ENCODE data around the gene HPCAL1. TPM values are rescaled to one million over a fixed set of nuclear protein-coding genes. Genes with fewer than 3 reads are reported as not detected.

HPCAL1 gene
- total RNA-seq, 1 experiment from 2014 or later, result 5.0 TPM

- no peak overlapping the region for H3K27ac ChIP-seq (ENCODE audit: low read length)
- DNase-seq, result no peak
- no peaks in the 10 kb centered on the region for H3K36me3 ChIP-seq (ENCODE audit: insufficient read depth, low read length)
- H4K20me1 ChIP-seq (ENCODE audit: insufficient read depth, low read depth, low read length), result no peaks in the 10 kb centered on the region; the same call in 1 of the 2 replicates
- H3K9ac ChIP-seq (ENCODE audit: low read length), result no peak overlapping the region
- no peak overlapping the region for H3K4me3 ChIP-seq (ENCODE audit: low read length)
- no peaks in the 10 kb centered on the region for H3K9me2 ChIP-seq (replicated peaks; ENCODE audit: insufficient read depth, low read length)
- no peaks in the 10 kb centered on the region for H3K27me3 ChIP-seq (ENCODE audit: low read length)
- H3K4me1 ChIP-seq (ENCODE audit: low read length), result peaks cover 21% of the 10 kb centered on the region
- H3K9me3 ChIP-seq (ENCODE audit: low read length), result no peaks in the 10 kb centered on the region
- H3K79me2 ChIP-seq (ENCODE audit: low read length), result no peaks in the 10 kb centered on the region
- H2AFZ ChIP-seq (ENCODE audit: low read length), result no peak overlapping the region
- no peak overlapping the region for H3K4me2 ChIP-seq (ENCODE audit: low read depth, low read length, poor library complexity, severe bottlenecking)
Measured at GRCh38 chr2:10346929-10347561, 44.3 kb downstream of the HPCAL1 start.

DNA sequence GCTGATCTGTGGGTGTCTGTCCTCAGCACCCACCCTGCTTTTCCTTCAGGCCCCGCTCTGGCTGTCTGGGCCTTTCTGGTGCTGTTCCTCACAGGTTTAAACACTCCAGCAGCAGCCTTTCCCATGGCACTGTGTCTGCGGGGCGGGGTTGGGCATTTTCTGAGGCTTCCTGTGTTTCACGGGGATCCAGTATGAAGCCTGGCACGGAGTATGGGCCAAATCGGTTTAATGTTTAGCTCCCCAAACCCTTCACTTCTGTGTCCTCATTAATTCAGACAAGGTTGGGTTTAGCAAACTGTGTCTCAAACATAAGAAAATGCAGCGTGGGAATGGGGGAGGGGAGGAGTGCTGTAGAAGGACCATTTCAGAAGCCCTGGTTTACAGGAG lies 44.9 kb downstream of the HPCAL1 start:
- peaks cover 21% of the 10 kb centered on the region for H3K4me1 ChIP-seq (ENCODE audit: low read length)
- no peaks in the 10 kb centered on the region for H3K27me3 ChIP-seq (ENCODE audit: low read length)
- no peak for DNase-seq
- no peak overlapping the region for H3K4me2 ChIP-seq (ENCODE audit: low read depth, low read length, poor library complexity, severe bottlenecking)
- H3K36me3 ChIP-seq (ENCODE audit: insufficient read depth, low read length), result no peaks in the 10 kb centered on the region
- H3K9me3 ChIP-seq (ENCODE audit: low read length), result no peaks in the 10 kb centered on the region
- no peaks in the 10 kb centered on the region; the same call in 1 of the 2 replicates for H4K20me1 ChIP-seq (ENCODE audit: insufficient read depth, low read depth, low read length)
- H2AFZ ChIP-seq (ENCODE audit: low read length), result no peak overlapping the region
- H3K4me3 ChIP-seq (ENCODE audit: low read length), result no peak overlapping the region
- no peak overlapping the region for H3K27ac ChIP-seq (ENCODE audit: low read length)
- no peak overlapping the region for H3K9ac ChIP-seq (ENCODE audit: low read length)
- no peaks in the 10 kb centered on the region for H3K79me2 ChIP-seq (ENCODE audit: low read length)
- H3K9me2 ChIP-seq (replicated peaks; ENCODE audit: insufficient read depth, low read length), result no peaks in the 10 kb centered on the region

GRCh38 chr2:10348891-10349290 lies 46.2 kb downstream of the HPCAL1 start:
- Histone ChIP-seq H3K4me1 (ENCODE audit: low read length) (peaks cover 14% of the 10 kb centered on the region), H3K27me3 (ENCODE audit: low read length) (no peaks in the 10 kb centered on the region), H3K4me3 (ENCODE audit: low read length) (no peak overlapping the region), H3K36me3 (ENCODE audit: insufficient read depth, low read length) (no peaks in the 10 kb centered on the region), H3K9ac (ENCODE audit: low read length) (no peak overlapping the region), H3K4me2 (ENCODE audit: low read depth, low read length, poor library complexity, severe bottlenecking) (no peak overlapping the region), H3K9me2 (replicated peaks; ENCODE audit: insufficient read depth, low read length) (no peaks in the 10 kb centered on the region), H3K9me3 (ENCODE audit: low read length) (no peaks in the 10 kb centered on the region), H2AFZ (ENCODE audit: low read length) (no peak overlapping the region), H4K20me1 (ENCODE audit: insufficient read depth, low read depth, low read length) (no peaks in the 10 kb centered on the region), H3K27ac (ENCODE audit: low read length) (no peak overlapping the region), H3K79me2 (ENCODE audit: low read length) (no peaks in the 10 kb centered on the region)
- no peak for DNase-seq

- Histone ChIP-seq H3K27me3 (ENCODE audit: low read length) (no peaks in the 10 kb centered on the region), H3K9ac (ENCODE audit: low read length) (no peak overlapping the region), H3K79me2 (ENCODE audit: low read length) (no peaks in the 10 kb centered on the region), H3K27ac (ENCODE audit: low read length) (no peak overlapping the region), H3K36me3 (ENCODE audit: insufficient read depth, low read length) (no peaks in the 10 kb centered on the region), H3K9me2 (replicated peaks; ENCODE audit: insufficient read depth, low read length) (no peaks in the 10 kb centered on the region), H3K4me3 (ENCODE audit: low read length) (no peak overlapping the region), H3K4me1 (ENCODE audit: low read length) (no peaks in the 10 kb centered on the region), H2AFZ (ENCODE audit: low read length) (no peak overlapping the region), H3K4me2 (ENCODE audit: low read depth, low read length, poor library complexity, severe bottlenecking) (no peak overlapping the region), H3K9me3 (ENCODE audit: low read length) (no peaks in the 10 kb centered on the region), H4K20me1 (ENCODE audit: insufficient read depth, low read depth, low read length) (no peaks in the 10 kb centered on the region)
- no peak for DNase-seq
Measured at GRCh38 chr2:10350761-10351160, 48.1 kb downstream of the HPCAL1 start.

DNA sequence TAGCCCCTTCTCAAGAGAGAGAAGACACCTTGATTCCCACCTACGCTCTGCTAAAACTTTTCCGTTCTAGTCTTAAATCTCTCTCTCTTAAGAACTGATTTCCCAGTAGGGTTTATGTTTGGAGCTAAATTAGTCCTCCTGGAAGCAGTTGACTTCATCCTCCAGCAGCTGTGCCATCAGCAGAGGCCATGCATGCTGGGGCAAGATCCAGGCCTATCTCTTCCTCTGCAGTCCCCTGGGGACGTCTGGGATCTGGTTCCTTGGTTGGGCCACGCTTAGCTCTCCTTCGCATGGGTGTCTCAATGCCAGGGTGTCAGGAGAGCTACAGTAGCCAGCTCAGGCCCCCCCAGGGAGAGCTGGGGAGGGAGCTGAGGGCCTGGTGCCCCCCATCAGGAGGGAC lies 49.7 kb downstream of the HPCAL1 start:
- Histone ChIP-seq H3K36me3 (ENCODE audit: insufficient read depth, low read length) (no peaks in the 10 kb centered on the region), H4K20me1 (ENCODE audit: insufficient read depth, low read depth, low read length) (0 out of 2 replicates have a peak, but pooled peaks cover 3% of the 10 kb centered on the region), H3K4me3 (ENCODE audit: low read length) (no peak overlapping the region), H3K27ac (ENCODE audit: low read length) (no peak overlapping the region), H3K79me2 (ENCODE audit: low read length) (no peaks in the 10 kb centered on the region), H3K9me2 (replicated peaks; ENCODE audit: insufficient read depth, low read length) (no peaks in the 10 kb centered on the region), H2AFZ (ENCODE audit: low read length) (no peak overlapping the region), H3K9me3 (ENCODE audit: low read length) (no peaks in the 10 kb centered on the region), H3K9ac (ENCODE audit: low read length) (no peak overlapping the region), H3K4me1 (ENCODE audit: low read length) (no peaks in the 10 kb centered on the region), H3K27me3 (ENCODE audit: low read length) (no peaks in the 10 kb centered on the region), H3K4me2 (ENCODE audit: low read depth, low read length, poor library complexity, severe bottlenecking) (no peak overlapping the region)
- no peak for DNase-seq

- Histone ChIP-seq H3K4me2 (ENCODE audit: low read depth, low read length, poor library complexity, severe bottlenecking) (no peak overlapping the region), H3K9ac (ENCODE audit: low read length) (no peak overlapping the region), H3K27me3 (ENCODE audit: low read length) (no peaks in the 10 kb centered on the region), H2AFZ (ENCODE audit: low read length) (no peak overlapping the region), H3K9me2 (replicated peaks; ENCODE audit: insufficient read depth, low read length) (no peaks in the 10 kb centered on the region), H3K4me3 (ENCODE audit: low read length) (no peak overlapping the region), H3K4me1 (ENCODE audit: low read length) (no peaks in the 10 kb centered on the region), H3K27ac (ENCODE audit: low read length) (no peak overlapping the region), H3K79me2 (ENCODE audit: low read length) (no peaks in the 10 kb centered on the region), H3K36me3 (ENCODE audit: insufficient read depth, low read length) (no peaks in the 10 kb centered on the region), H3K9me3 (ENCODE audit: low read length) (no peaks in the 10 kb centered on the region), H4K20me1 (ENCODE audit: insufficient read depth, low read depth, low read length) (0 out of 2 replicates have a peak, but pooled peaks cover 3% of the 10 kb centered on the region)
- DNase-seq, result no peak
Measured at GRCh38 chr2:10352972-10353371, 50.3 kb downstream of the HPCAL1 start.

DNA sequence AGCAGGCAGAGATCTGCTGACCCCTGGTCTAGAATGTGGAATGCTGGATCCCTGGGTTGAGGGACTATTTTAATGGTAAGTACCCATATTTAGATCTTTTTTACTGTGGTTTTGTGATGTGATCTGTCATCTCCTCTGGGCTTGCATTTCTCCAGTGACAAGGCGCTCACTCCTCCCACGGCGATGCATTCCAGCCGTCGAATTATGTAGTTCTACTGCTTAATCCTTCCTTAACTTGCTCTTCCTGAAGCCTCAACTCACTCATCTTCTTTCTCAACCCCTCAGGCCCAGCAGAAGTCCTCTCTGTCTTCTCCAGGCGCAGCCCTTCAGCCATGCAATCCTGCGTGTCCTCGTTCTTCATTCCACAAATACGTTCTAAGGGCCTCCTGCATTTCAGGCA lies 51.2 kb downstream of the HPCAL1 start:
- Histone ChIP-seq H4K20me1 (ENCODE audit: insufficient read depth, low read depth, low read length) (0 out of 2 replicates have a peak, but pooled peaks cover 3% of the 10 kb centered on the region), H3K9me3 (ENCODE audit: low read length) (no peaks in the 10 kb centered on the region), H3K9me2 (replicated peaks; ENCODE audit: insufficient read depth, low read length) (no peaks in the 10 kb centered on the region), H3K27ac (ENCODE audit: low read length) (no peak overlapping the region), H3K4me2 (ENCODE audit: low read depth, low read length, poor library complexity, severe bottlenecking) (no peak overlapping the region), H2AFZ (ENCODE audit: low read length) (no peak overlapping the region), H3K4me1 (ENCODE audit: low read length) (no peaks in the 10 kb centered on the region), H3K79me2 (ENCODE audit: low read length) (no peaks in the 10 kb centered on the region), H3K9ac (ENCODE audit: low read length) (no peak overlapping the region), H3K27me3 (ENCODE audit: low read length) (no peaks in the 10 kb centered on the region), H3K36me3 (ENCODE audit: insufficient read depth, low read length) (no peaks in the 10 kb centered on the region), H3K4me3 (ENCODE audit: low read length) (no peak overlapping the region)
- no peak for DNase-seq

- no peaks in the 10 kb centered on the region for H3K4me1 ChIP-seq (ENCODE audit: low read length)
- H3K4me3 ChIP-seq (ENCODE audit: low read length), result no peak overlapping the region
- no peak overlapping the region for H3K9ac ChIP-seq (ENCODE audit: low read length)
- no peak overlapping the region for H3K27ac ChIP-seq (ENCODE audit: low read length)
- H2AFZ ChIP-seq (ENCODE audit: low read length), result no peak overlapping the region
- H4K20me1 ChIP-seq (ENCODE audit: insufficient read depth, low read depth, low read length), result 0 out of 2 replicates have a peak, but pooled peaks cover 3% of the 10 kb centered on the region
- no peaks in the 10 kb centered on the region for H3K9me3 ChIP-seq (ENCODE audit: low read length)
- no peaks in the 10 kb centered on the region for H3K36me3 ChIP-seq (ENCODE audit: insufficient read depth, low read length)
- no peaks in the 10 kb centered on the region for H3K9me2 ChIP-seq (replicated peaks; ENCODE audit: insufficient read depth, low read length)
- no peaks in the 10 kb centered on the region for H3K79me2 ChIP-seq (ENCODE audit: low read length)
- no peak overlapping the region for H3K4me2 ChIP-seq (ENCODE audit: low read depth, low read length, poor library complexity, severe bottlenecking)
- no peak for DNase-seq
- no peaks in the 10 kb centered on the region for H3K27me3 ChIP-seq (ENCODE audit: low read length)
Measured at GRCh38 chr2:10354399-10354798, 51.7 kb downstream of the HPCAL1 start.
